A549 (cell line): Measurements from ENCODE around the gene ATP6V1B1.

Experiments used
- ESRRA ChIP-seq: fragments of 150-350 bp; IDR thresholded peaks from 2 replicates; pipeline ENCODE4 v1.6.1; 2014; ENCODE audit warnings: mild to moderate bottlenecking, low read length, borderline replicate concordance
- MAZ ChIP-seq: fragments of 150-350 bp; IDR thresholded peaks from 2 replicates; pipeline ENCODE4 v1.6.1; 2014; ENCODE audit warnings: antibody characterized with exemption, low read depth, low read length, borderline replicate concordance
- POLR2AphosphoS2 ChIP-seq: conservative IDR thresholded peaks from 2 replicates; pipeline ENCODE4 v1.6.1; 2012; ENCODE audit warnings: low read length, improper control_type of control experiment, inconsistent platforms
- RFX5 ChIP-seq: fragments of 450-650 bp; IDR thresholded peaks from 2 replicates; pipeline ENCODE4 v1.7.1; 2014; ENCODE audit warnings: antibody characterized with exemption, mild to moderate bottlenecking, moderate library complexity
- TF ChIP-seq, protein P1 (sequence below): fragments of >200 bp; sonication (Bioruptor Twin); formaldehyde crosslinking; IDR thresholded peaks from 3 replicates; pipeline ENCODE4 v1.5.1; 2016
- TF ChIP-seq, protein P2 (sequence below): IDR thresholded peaks from 2 replicates; pipeline ENCODE4 v1.6.1; 2012

DNA sequence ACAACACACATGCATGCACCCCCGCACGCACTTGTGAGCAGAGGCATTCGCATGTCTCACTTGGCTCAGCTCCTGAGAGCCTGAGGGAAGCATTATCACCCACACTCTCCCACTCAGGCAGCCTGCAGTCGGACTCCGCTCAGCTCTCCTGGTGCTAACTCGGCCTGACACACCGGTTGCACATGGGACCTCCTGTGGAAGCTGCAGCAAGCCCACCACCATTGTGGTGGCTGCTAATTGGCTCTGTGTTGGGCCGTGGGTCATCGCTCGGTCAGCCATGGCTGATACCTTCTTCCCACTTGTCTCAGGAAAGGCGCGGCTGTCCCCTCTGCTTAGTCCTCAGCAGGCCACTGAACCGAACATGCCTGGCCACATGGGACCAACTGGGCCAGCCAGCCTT lies 72.6 kb downstream of the ATP6V1B1 start:
- TF ChIP-seq ESRRA, result no peak
- TF ChIP-seq MAZ, result no peak
- TF ChIP-seq, protein P1, sequence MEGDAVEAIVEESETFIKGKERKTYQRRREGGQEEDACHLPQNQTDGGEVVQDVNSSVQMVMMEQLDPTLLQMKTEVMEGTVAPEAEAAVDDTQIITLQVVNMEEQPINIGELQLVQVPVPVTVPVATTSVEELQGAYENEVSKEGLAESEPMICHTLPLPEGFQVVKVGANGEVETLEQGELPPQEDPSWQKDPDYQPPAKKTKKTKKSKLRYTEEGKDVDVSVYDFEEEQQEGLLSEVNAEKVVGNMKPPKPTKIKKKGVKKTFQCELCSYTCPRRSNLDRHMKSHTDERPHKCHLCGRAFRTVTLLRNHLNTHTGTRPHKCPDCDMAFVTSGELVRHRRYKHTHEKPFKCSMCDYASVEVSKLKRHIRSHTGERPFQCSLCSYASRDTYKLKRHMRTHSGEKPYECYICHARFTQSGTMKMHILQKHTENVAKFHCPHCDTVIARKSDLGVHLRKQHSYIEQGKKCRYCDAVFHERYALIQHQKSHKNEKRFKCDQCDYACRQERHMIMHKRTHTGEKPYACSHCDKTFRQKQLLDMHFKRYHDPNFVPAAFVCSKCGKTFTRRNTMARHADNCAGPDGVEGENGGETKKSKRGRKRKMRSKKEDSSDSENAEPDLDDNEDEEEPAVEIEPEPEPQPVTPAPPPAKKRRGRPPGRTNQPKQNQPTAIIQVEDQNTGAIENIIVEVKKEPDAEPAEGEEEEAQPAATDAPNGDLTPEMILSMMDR, result no peak
- no peak for TF ChIP-seq POLR2AphosphoS2
- TF ChIP-seq RFX5, result no peak
- TF ChIP-seq, protein P2, sequence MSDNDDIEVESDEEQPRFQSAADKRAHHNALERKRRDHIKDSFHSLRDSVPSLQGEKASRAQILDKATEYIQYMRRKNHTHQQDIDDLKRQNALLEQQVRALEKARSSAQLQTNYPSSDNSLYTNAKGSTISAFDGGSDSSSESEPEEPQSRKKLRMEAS, result no peak
